Kidney (tissue), 14 donors: ENCODE data around the gene CDK13. TPM values are rescaled to one million over a fixed set of nuclear protein-coding genes. Genes with fewer than 3 reads are reported as not detected.

Experiments used
- DNase-seq, 5 donors: peaks; one replicate each; pipeline ENCODE4 v3.0.0-alpha.2; 2013 to 2020
- FAIRE-seq: peaks from 2 replicates; lab custom pipeline; 2012; peaks lifted over from hg19 to GRCh38; lab: Jason Lieb, UNC
- H3K27ac ChIP-seq, 2 donors: one replicate each; pipeline ENCODE4 v1.7.0; 2013; ENCODE audit warnings: low read depth in 2 of 2, low read length in 2 of 2, inconsistent platforms in 1 of 2
- H3K27me3 ChIP-seq: one replicate; pipeline ENCODE4 v1.7.1; 2013; ENCODE audit warnings: low read length, inconsistent platforms; ENCODE audit not compliant: control insufficient read depth, insufficient read depth
- H3K36me3 ChIP-seq, 3 donors: one replicate each; pipeline versions ENCODE4 v1.7.0 to v1.7.1; 2013; ENCODE audit warnings: low read length in 3 of 3, control low read depth in 1 of 3, inconsistent platforms in 1 of 3; ENCODE audit not compliant: insufficient read depth in 3 of 3, control insufficient read depth in 2 of 3
- H3K4me1 ChIP-seq, 3 donors: one replicate each; pipeline versions ENCODE4 v1.7.0 to v1.7.1; 2013; ENCODE audit warnings: low read length in 3 of 3, inconsistent platforms in 1 of 3, low read depth in 1 of 3; ENCODE audit not compliant: control insufficient read depth in 2 of 3, insufficient read depth in 2 of 3
- H3K4me3 ChIP-seq, 3 donors: one replicate each; pipeline versions ENCODE4 v1.7.0 to v1.8.1; 2013; ENCODE audit warnings: low read length in 3 of 3, control low read depth in 1 of 3, inconsistent platforms in 1 of 3
- H3K9ac ChIP-seq, 3 donors: one replicate each; pipeline versions ENCODE4 v1.7.0 to v1.7.1; 2013; ENCODE audit warnings: low read length in 3 of 3, control low read depth in 1 of 3, inconsistent platforms in 1 of 3
- H3K9me3 ChIP-seq, 3 donors: one replicate each; pipeline versions ENCODE4 v1.7.0 to v1.7.1; 2013; ENCODE audit warnings: low read length in 3 of 3, control low read depth in 1 of 3, inconsistent platforms in 1 of 3; ENCODE audit not compliant: control insufficient read depth in 2 of 3, insufficient read depth in 1 of 3
- intact Hi-C: fragments of 100-400 bp; cut with DNase I; formaldehyde crosslinking; loops from one replicate; pipeline ENCODE4 v1.11.1; 2022
- polyA plus RNA-seq: library from polyadenylated mRNA; stranded (reverse); fragments of 350-450 nt; fragmentation: Illumina TruSeq; extraction: RNeasy Lipid Tissue Mini Kit (QIAGEN cat#74804); gene quantifications from one replicate; pipeline ENCODE4 v1.2.3, GENCODE V29; 2014; ENCODE audit warnings: low read depth, low replicate concordance; ENCODE audit not compliant: insufficient read depth
- total RNA-seq: library from RNA; stranded (reverse); fragmentation: NEBNext Ultra II Directional; extraction: Animal tissue kit (Norgen Biotek cat#: 25700); gene quantifications from one replicate; pipeline ENCODE4 v1.2.1, GENCODE V29; 2021
- TF ChIP-seq, protein P1 (sequence below): IDR thresholded peaks from 3 replicates; pipeline ENCODE4 v1.5.1; 2012; ENCODE audit warnings: mild to moderate bottlenecking, moderate library complexity, borderline replicate concordance; ENCODE audit not compliant: insufficient read depth; ENCODE audit errors: extremely low read depth
- donor health status: control.
- donor health status: control.
- donor health status: control.
- donor health status: control.
- donor health status: control.
- donor health status: DM: yes; HTN: yes; CAD: no.
- donor health status: Normal renal cell carcinoma (clear cell type).

The CDK13 gene
- total and polyA plus RNA-seq, 2 donors from 2014 or later: 15.5 to 50.9 TPM

DNA sequence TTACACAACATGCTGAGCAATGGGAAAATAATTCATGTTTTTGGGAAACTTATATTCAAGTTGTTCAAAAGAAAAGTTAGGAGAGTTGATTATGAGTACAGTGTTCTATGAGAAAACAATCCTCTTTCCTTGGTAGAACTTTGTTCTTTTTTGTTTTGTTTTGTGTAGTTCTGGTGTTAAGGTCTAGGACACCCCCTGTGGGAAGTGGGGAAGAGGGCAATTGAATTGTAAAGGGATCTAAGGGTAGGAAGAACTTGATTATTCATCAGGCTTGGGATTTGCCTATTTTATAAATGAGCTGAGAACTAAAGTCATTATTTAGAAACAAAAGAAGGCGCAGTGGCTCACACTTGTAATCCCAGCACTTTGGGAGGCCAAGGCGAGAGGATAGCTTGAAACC lies 25.9 kb upstream of the CDK13 start:
- Histone ChIP-seq H3K36me3 (no peaks in the 10 kb centered on the region), H3K27ac (no peak overlapping the region), H3K9me3 (no peaks in the 10 kb centered on the region), H3K4me3 (no peak overlapping the region), H3K4me1 (no peaks in the 10 kb centered on the region), H3K27me3 (no peaks in the 10 kb centered on the region), H3K9ac (no peak overlapping the region)
- intact Hi-C loops: no loop called here
- no peak for FAIRE-seq
- DNase-seq: no peak
- TF ChIP-seq, protein P1, sequence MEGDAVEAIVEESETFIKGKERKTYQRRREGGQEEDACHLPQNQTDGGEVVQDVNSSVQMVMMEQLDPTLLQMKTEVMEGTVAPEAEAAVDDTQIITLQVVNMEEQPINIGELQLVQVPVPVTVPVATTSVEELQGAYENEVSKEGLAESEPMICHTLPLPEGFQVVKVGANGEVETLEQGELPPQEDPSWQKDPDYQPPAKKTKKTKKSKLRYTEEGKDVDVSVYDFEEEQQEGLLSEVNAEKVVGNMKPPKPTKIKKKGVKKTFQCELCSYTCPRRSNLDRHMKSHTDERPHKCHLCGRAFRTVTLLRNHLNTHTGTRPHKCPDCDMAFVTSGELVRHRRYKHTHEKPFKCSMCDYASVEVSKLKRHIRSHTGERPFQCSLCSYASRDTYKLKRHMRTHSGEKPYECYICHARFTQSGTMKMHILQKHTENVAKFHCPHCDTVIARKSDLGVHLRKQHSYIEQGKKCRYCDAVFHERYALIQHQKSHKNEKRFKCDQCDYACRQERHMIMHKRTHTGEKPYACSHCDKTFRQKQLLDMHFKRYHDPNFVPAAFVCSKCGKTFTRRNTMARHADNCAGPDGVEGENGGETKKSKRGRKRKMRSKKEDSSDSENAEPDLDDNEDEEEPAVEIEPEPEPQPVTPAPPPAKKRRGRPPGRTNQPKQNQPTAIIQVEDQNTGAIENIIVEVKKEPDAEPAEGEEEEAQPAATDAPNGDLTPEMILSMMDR: no peak

DNA sequence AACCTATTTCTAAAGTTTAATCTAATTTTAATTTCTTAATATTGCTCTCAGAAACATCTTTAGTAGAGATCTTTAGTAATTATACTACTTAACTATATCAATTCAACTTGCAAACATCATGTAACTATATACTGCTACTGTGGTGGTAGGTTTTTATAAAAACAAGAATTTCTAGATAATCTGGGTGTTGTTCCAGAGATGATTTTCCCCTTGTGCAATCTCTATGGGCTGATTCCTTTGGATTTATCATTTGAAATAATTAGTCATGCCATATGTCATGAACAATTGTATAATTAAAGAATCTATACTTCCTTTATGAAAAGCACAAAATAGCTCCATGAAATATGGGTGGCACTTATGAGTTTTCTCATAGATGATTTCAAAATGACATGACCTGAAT lies 23.9 kb upstream of the CDK13 start:
- intact Hi-C loops: no loop called here
- no peak for FAIRE-seq
- Histone ChIP-seq H3K27me3 (no peaks in the 10 kb centered on the region), H3K9ac (no peak overlapping the region), H3K27ac (no peak overlapping the region), H3K4me3 (no peak overlapping the region), H3K4me1 (no peaks in the 10 kb centered on the region), H3K9me3 (no peaks in the 10 kb centered on the region), H3K36me3 (no peaks in the 10 kb centered on the region)
- TF ChIP-seq, protein P1: no peak
- DNase-seq: no peak

DNA sequence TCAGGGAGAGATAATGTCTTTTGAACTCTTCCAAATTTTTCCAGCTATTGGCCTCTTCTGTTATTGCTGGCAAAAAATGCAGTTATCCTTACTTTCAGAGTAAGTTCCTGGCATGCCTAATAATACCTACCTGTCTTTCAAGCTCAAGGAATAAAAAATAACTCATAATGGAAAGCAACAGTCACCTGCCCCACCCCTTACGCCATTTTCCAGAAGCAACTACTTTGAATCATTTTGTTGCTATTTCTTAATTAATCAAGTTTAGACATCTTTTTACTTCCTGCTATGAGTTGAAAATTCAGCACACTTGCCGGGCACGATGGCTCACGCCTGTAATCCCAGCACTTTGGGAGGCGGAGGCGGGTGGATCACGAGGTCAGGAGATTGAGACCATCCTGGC lies 23.0 kb upstream of the CDK13 start:
- TF ChIP-seq, protein P1: no peak
- FAIRE-seq: no peak
- Histone ChIP-seq H3K9me3 (no peaks in the 10 kb centered on the region), H3K4me3 (no peak overlapping the region), H3K36me3 (no peaks in the 10 kb centered on the region), H3K27ac (no peak overlapping the region), H3K4me1 (no peaks in the 10 kb centered on the region), H3K27me3 (no peaks in the 10 kb centered on the region), H3K9ac (no peak overlapping the region)
- intact Hi-C loops: no loop called here
- DNase-seq: no peak

DNA sequence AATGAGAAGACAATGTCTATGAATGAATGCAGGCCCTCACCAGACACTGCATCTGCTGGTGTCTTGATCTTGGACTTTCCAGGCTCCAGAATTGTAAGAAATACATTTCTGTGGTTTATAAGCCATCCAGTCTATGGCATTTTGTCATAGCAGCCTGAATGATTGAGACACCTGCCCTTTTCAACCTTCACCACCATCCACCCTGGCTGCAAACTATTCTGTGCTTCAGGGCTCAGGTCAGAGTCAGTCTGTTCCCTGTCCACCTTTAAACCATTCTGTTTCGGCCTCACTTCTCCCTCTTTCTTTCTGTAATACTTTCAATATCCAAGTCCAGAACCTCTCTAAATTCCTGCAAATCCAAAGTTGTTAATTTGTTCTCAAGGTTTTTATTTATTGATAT lies 15.9 kb upstream of the CDK13 start:
- Histone ChIP-seq H3K9ac (no peak overlapping the region), H3K27ac (no peak overlapping the region), H3K27me3 (no peaks in the 10 kb centered on the region), H3K4me1 (no peaks in the 10 kb centered on the region), H3K36me3 (no peaks in the 10 kb centered on the region), H3K9me3 (no peaks in the 10 kb centered on the region), H3K4me3 (no peak overlapping the region)
- no peak for DNase-seq
- TF ChIP-seq, protein P1: no peak
- intact Hi-C loops: no loop called here
- no peak for FAIRE-seq
